ENCODE data around the gene MTA3. TPM values are rescaled to one million over a fixed set of nuclear protein-coding genes. Genes with fewer than 3 reads are reported as not detected.

MTA3 gene
- total RNA-seq, 1 donor from 2014 or later: 105 TPM

- no peak overlapping the region for H3K27ac Mint-ChIP-seq (ENCODE audit: unreplicated experiment)
- TF ChIP-seq, protein P1, sequence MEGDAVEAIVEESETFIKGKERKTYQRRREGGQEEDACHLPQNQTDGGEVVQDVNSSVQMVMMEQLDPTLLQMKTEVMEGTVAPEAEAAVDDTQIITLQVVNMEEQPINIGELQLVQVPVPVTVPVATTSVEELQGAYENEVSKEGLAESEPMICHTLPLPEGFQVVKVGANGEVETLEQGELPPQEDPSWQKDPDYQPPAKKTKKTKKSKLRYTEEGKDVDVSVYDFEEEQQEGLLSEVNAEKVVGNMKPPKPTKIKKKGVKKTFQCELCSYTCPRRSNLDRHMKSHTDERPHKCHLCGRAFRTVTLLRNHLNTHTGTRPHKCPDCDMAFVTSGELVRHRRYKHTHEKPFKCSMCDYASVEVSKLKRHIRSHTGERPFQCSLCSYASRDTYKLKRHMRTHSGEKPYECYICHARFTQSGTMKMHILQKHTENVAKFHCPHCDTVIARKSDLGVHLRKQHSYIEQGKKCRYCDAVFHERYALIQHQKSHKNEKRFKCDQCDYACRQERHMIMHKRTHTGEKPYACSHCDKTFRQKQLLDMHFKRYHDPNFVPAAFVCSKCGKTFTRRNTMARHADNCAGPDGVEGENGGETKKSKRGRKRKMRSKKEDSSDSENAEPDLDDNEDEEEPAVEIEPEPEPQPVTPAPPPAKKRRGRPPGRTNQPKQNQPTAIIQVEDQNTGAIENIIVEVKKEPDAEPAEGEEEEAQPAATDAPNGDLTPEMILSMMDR (IDR thresholded peaks at IDR 0.05; ENCODE audit: unreplicated experiment): no peak
- no peak for DNase-seq (ENCODE audit: low spot score)
- H3K9me3 Mint-ChIP-seq (ENCODE audit: unreplicated experiment): peaks cover 10% of the 10 kb centered on the region
- H3K27me3 Mint-ChIP-seq (ENCODE audit: unreplicated experiment): peaks cover 27% of the 10 kb centered on the region
- H3K4me3 Mint-ChIP-seq (ENCODE audit: unreplicated experiment): no peak overlapping the region
- peaks cover 29% of the 10 kb centered on the region for H3K36me3 Mint-ChIP-seq (ENCODE audit: low read depth, unreplicated experiment)
- H3K4me1 Mint-ChIP-seq (ENCODE audit: unreplicated experiment): peaks cover 16% of the 10 kb centered on the region
Observed at GRCh38 chr2:42786561-42787345, 218.3 kb downstream of the MTA3 start.

GRCh38 chr2:42787424-42787787 lies 219.0 kb downstream of the MTA3 start:
- TF ChIP-seq, protein P1 (IDR thresholded peaks at IDR 0.05; ENCODE audit: unreplicated experiment): no peak
- peaks cover 19% of the 10 kb centered on the region for H3K4me1 Mint-ChIP-seq (ENCODE audit: unreplicated experiment)
- no peak for DNase-seq (ENCODE audit: low spot score)
- no peak overlapping the region for H3K4me3 Mint-ChIP-seq (ENCODE audit: unreplicated experiment)
- no peak overlapping the region for H3K27ac Mint-ChIP-seq (ENCODE audit: unreplicated experiment)
- peaks cover 30% of the 10 kb centered on the region for H3K27me3 Mint-ChIP-seq (ENCODE audit: unreplicated experiment)
- H3K9me3 Mint-ChIP-seq (ENCODE audit: unreplicated experiment): peaks cover 6% of the 10 kb centered on the region
- peaks cover 22% of the 10 kb centered on the region for H3K36me3 Mint-ChIP-seq (ENCODE audit: low read depth, unreplicated experiment)

DNA sequence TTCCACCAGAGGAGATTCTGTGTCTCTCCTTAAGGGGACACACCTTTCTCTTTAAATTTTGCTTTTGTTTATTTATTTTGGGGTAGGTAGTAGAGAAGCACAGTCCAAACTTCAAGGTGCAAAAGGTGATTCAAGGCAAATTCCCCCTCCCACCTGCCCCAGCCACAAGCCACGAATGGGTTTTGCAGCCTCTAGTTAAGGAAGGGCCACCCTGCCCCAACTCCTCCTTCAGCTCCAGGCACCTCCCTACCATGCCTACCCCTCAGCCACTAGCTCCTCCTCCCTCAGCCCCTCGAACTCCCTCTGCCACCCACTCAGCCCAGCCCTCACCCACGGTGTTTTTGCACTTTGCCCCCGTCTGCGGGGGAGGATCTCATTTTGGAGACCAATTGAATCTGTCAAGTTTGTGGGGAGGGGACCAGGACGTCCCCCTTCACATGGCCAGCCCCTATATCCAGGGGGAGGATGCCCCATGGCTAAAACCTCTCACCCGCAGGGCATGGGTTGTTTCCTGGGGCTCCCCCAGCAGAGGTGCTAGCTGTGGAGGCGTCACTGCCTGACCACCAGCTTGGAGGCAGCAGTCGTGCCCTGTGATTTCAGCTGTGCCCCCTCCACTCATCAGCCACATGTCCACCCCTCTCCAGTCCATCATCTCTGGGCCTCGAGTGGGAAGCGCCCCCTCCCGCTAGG lies 219.5 kb downstream of the MTA3 start:
- H3K27me3 Mint-ChIP-seq (ENCODE audit: unreplicated experiment): peaks cover 28% of the 10 kb centered on the region
- no peak overlapping the region for H3K4me3 Mint-ChIP-seq (ENCODE audit: unreplicated experiment)
- H3K4me1 Mint-ChIP-seq (ENCODE audit: unreplicated experiment): peaks cover 19% of the 10 kb centered on the region
- no peak for DNase-seq (ENCODE audit: low spot score)
- peaks cover 5% of the 10 kb centered on the region for H3K9me3 Mint-ChIP-seq (ENCODE audit: unreplicated experiment)
- H3K27ac Mint-ChIP-seq (ENCODE audit: unreplicated experiment): no peak overlapping the region
- TF ChIP-seq, protein P1 (IDR thresholded peaks at IDR 0.05; ENCODE audit: unreplicated experiment): no peak
- peaks cover 17% of the 10 kb centered on the region for H3K36me3 Mint-ChIP-seq (ENCODE audit: low read depth, unreplicated experiment)

GRCh38 chr2:42788478-42788793 lies 220.0 kb downstream of the MTA3 start:
- H3K27ac Mint-ChIP-seq (ENCODE audit: unreplicated experiment): no peak overlapping the region
- H3K4me1 Mint-ChIP-seq (ENCODE audit: unreplicated experiment): peaks cover 22% of the 10 kb centered on the region
- H3K27me3 Mint-ChIP-seq (ENCODE audit: unreplicated experiment): peaks cover 29% of the 10 kb centered on the region
- DNase-seq (ENCODE audit: low spot score): no peak
- H3K36me3 Mint-ChIP-seq (ENCODE audit: low read depth, unreplicated experiment): peaks cover 14% of the 10 kb centered on the region
- TF ChIP-seq, protein P1 (IDR thresholded peaks at IDR 0.05; ENCODE audit: unreplicated experiment): no peak
- H3K9me3 Mint-ChIP-seq (ENCODE audit: unreplicated experiment): peaks cover 5% of the 10 kb centered on the region
- H3K4me3 Mint-ChIP-seq (ENCODE audit: unreplicated experiment): no peak overlapping the region

DNA sequence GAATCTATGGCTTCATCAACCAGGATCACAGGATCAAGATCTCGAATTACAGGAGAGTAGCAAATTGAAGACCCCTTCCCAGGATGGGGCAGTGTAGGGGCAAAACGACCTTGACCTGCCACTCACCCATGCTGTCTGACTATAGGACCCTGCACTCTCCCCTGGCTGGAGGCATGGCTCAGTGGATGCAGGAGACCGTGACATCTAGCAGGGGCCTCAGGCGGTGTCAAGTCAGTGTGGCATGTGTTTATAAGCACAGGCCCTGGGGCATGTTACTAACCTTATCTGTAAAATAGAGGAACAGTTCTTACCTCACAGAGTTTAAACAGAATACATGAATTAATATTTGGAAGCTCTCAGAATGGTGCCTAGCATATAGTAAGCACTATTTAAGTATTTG lies 220.4 kb downstream of the MTA3 start:
- DNase-seq (ENCODE audit: low spot score): no peak
- Mint-ChIP-seq H3K27me3 (ENCODE audit: unreplicated experiment) (peaks cover 33% of the 10 kb centered on the region), H3K27ac (ENCODE audit: unreplicated experiment) (no peak overlapping the region), H3K4me3 (ENCODE audit: unreplicated experiment) (no peak overlapping the region), H3K9me3 (ENCODE audit: unreplicated experiment) (peaks cover 5% of the 10 kb centered on the region), H3K36me3 (ENCODE audit: low read depth, unreplicated experiment) (peaks cover 17% of the 10 kb centered on the region), H3K4me1 (ENCODE audit: unreplicated experiment) (peaks cover 26% of the 10 kb centered on the region)
- TF ChIP-seq, protein P1 (IDR thresholded peaks at IDR 0.05; ENCODE audit: unreplicated experiment): no peak
